Liver (tissue), 9 donors: ENCODE measurements around the gene PTPN18. TPM values are rescaled to one million over a fixed set of nuclear protein-coding genes. Genes with fewer than 3 reads are reported as not detected.

ENCODE experiments used
- DNase-seq: peaks from one replicate; pipeline ENCODE4 v3.0.0-alpha.2; 2017; ENCODE audit warnings: low spot score
- H3K27ac ChIP-seq, 2 donors: one replicate each; pipeline ENCODE4 v1.7.0; 2013; ENCODE audit warnings: inconsistent platforms in 2 of 2, low read length in 2 of 2, control low read depth in 1 of 2, low read depth in 1 of 2, mild to moderate bottlenecking in 1 of 2
- H3K27me3 ChIP-seq, 4 donors: one replicate each; pipeline versions ENCODE4 v1.6.1 to v1.7.0; 2013; ENCODE audit warnings: low read length in 3 of 4, inconsistent platforms in 1 of 4, mild to moderate bottlenecking in 1 of 4, moderate library complexity in 1 of 4; ENCODE audit not compliant: control insufficient read depth in 4 of 4, insufficient read depth in 4 of 4
- H3K36me3 ChIP-seq, 4 donors: one replicate each; pipeline versions ENCODE4 v1.6.1 to v1.7.0; 2013; ENCODE audit warnings: low read length in 3 of 4, mild to moderate bottlenecking in 3 of 4, low read depth in 1 of 4, moderate library complexity in 1 of 4; ENCODE audit not compliant: control insufficient read depth in 4 of 4, insufficient read depth in 3 of 4
- H3K4me1 ChIP-seq, 4 donors: one replicate each; pipeline versions ENCODE4 v1.6.1 to v1.7.0; 2013; ENCODE audit warnings: low read length in 3 of 4, mild to moderate bottlenecking in 3 of 4, moderate library complexity in 1 of 4; ENCODE audit not compliant: control insufficient read depth in 4 of 4, insufficient read depth in 4 of 4
- H3K4me3 ChIP-seq, 3 donors: one replicate each; pipeline versions ENCODE4 v1.6.1 to v1.7.0; 2013; ENCODE audit warnings: low read length in 3 of 3, control low read depth in 1 of 3, low read depth in 1 of 3, mild to moderate bottlenecking in 1 of 3
- H3K9ac ChIP-seq, 2 donors: one replicate each; pipeline ENCODE4 v1.7.0; 2013; ENCODE audit warnings: low read length in 2 of 2, mild to moderate bottlenecking in 2 of 2, moderate library complexity in 2 of 2, control low read depth in 1 of 2, low read depth in 1 of 2
- H3K9me3 ChIP-seq, 4 donors: one replicate each; pipeline versions ENCODE4 v1.6.1 to v1.7.0; 2013; ENCODE audit warnings: low read length in 3 of 4; ENCODE audit not compliant: control insufficient read depth in 4 of 4
- ATF3 ChIP-seq: IDR thresholded peaks from 2 replicates; pipeline ENCODE4 v1.6.1; 2016; ENCODE audit warnings: antibody characterized with exemption
- EGR1 ChIP-seq, 2 donors: IDR thresholded peaks; 2 replicates each; pipeline ENCODE4 v1.6.1; 2016 to 2018; ENCODE audit warnings: antibody characterized with exemption in 2 of 2, low read depth in 2 of 2
- FOXA1 ChIP-seq: IDR thresholded peaks from 2 replicates; pipeline ENCODE4 v1.6.1; 2016; ENCODE audit warnings: antibody characterized with exemption
- FOXA2 ChIP-seq: IDR thresholded peaks from 2 replicates; pipeline ENCODE4 v1.6.1; 2016; ENCODE audit warnings: antibody characterized with exemption
- GABPA ChIP-seq, 2 donors: IDR thresholded peaks in 1 of 2; conservative IDR thresholded peaks in 1 of 2; 2 replicates each; pipeline ENCODE4 v1.6.1; 2016; ENCODE audit warnings: antibody characterized with exemption in 2 of 2, mild to moderate bottlenecking in 1 of 2, moderate library complexity in 1 of 2
- HNF4A ChIP-seq, 2 donors: conservative IDR thresholded peaks; 2 replicates each; pipeline ENCODE4 v1.6.1; 2016; ENCODE audit warnings: antibody characterized with exemption in 2 of 2, mild to moderate bottlenecking in 2 of 2
- HNF4G ChIP-seq: IDR thresholded peaks from 2 replicates; pipeline ENCODE4 v1.6.1; 2016; ENCODE audit warnings: antibody characterized with exemption
- JUND ChIP-seq, 2 donors: IDR thresholded peaks; 2 replicates each; pipeline ENCODE4 v1.6.1; 2016; ENCODE audit warnings: antibody characterized with exemption in 2 of 2
- NR2F2 ChIP-seq: IDR thresholded peaks from 2 replicates; pipeline ENCODE4 v1.6.1; 2016; ENCODE audit warnings: antibody characterized with exemption
- RAD21 ChIP-seq, 2 donors: IDR thresholded peaks; 2 replicates each; pipeline ENCODE4 v1.6.1; 2016; ENCODE audit warnings: antibody characterized with exemption in 2 of 2, mild to moderate bottlenecking in 2 of 2
- RXRA ChIP-seq, 2 donors: IDR thresholded peaks; 2 replicates each; pipeline ENCODE4 v1.6.1; 2017 to 2018; ENCODE audit warnings: antibody characterized with exemption in 2 of 2, mild to moderate bottlenecking in 1 of 2
- SP1 ChIP-seq: IDR thresholded peaks from 2 replicates; pipeline ENCODE4 v1.6.1; 2018; ENCODE audit warnings: antibody characterized with exemption, mild to moderate bottlenecking
- TAF1 ChIP-seq: conservative IDR thresholded peaks from 2 replicates; pipeline ENCODE4 v1.6.1; 2016; ENCODE audit warnings: antibody characterized with exemption, mild to moderate bottlenecking
- YY1 ChIP-seq: IDR thresholded peaks from 2 replicates; pipeline ENCODE4 v1.6.1; 2016; ENCODE audit warnings: antibody characterized with exemption, mild to moderate bottlenecking
- WGBS: extraction: QIAGEN DNeasy Blood & Tissue Kit; methylation state at CpG from one replicate; pipeline ENCODE4 v1.1.7; 2013; 5-methylcytosine and 5-hydroxymethylcytosine counted together
- polyA plus RNA-seq, 2 donors: library from polyadenylated mRNA; stranded (reverse) in 1 of 2; unstranded in 1 of 2; fragments of 200-250 nt in 1 of 2; fragments of >200 nt in 1 of 2; fragmentation: Nextera tagmentation in 1 of 2; extraction: Ambion mirVana in 1 of 2; gene quantifications; one replicate each; pipeline versions ENCODE4 v1.2.1 to v1.2.3, GENCODE V29; 2013 to 2015
- total RNA-seq, 2 donors: library from RNA; depleted of rRNA; stranded (reverse); fragments of >200 nt; gene quantifications; one replicate each; pipeline ENCODE4 v1.2.3, GENCODE V29; 2014
- TF ChIP-seq, protein P1 (sequence below): IDR thresholded peaks from 2 replicates; pipeline ENCODE4 v1.6.1; 2016; ENCODE audit warnings: antibody characterized with exemption
- TF ChIP-seq, protein P2 (sequence below): IDR thresholded peaks from 2 replicates; pipeline ENCODE4 v1.6.1; 2016; ENCODE audit warnings: antibody characterized with exemption, mild to moderate bottlenecking
- TF ChIP-seq, protein P3 (sequence below): IDR thresholded peaks from 2 replicates; pipeline ENCODE4 v1.6.1; 2016; ENCODE audit warnings: antibody characterized with exemption
- TF ChIP-seq, protein P4 (sequence below): fragments of 150-350 bp; IDR thresholded peaks from 2 replicates; pipeline ENCODE4 v1.5.1; 2017; ENCODE audit warnings: improper control_type of control experiment, low read depth, low read length; ENCODE audit not compliant: missing input control
- donor health status: healthy.
- donor health status: healthy.
- donor health status: healthy.
- donor health status: healthy.
- donor health status: healthy.

PTPN18 gene
- total and polyA plus RNA-seq, 4 donors, result 14.0 to 28.6 (median 16.7) TPM

GRCh38 chr2:130355172-130355577 lies 681 bp upstream of the PTPN18 start:
- DNase-seq, result no peak
- TF ChIP-seq RAD21 (IDR thresholded peaks at IDR 0.05), result no peak
- TF ChIP-seq FOXA2, result no peak
- TF ChIP-seq, protein P1, sequence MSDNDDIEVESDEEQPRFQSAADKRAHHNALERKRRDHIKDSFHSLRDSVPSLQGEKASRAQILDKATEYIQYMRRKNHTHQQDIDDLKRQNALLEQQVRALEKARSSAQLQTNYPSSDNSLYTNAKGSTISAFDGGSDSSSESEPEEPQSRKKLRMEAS, result no peak
- no peak for TF ChIP-seq HNF4G
- TF ChIP-seq ATF3, result no peak
- no peak for TF ChIP-seq JUND (IDR thresholded peaks at IDR 0.05)
- no peak for TF ChIP-seq EGR1 (IDR thresholded peaks at IDR 0.05; ENCODE audit: low read depth in 2 of 2)
- TF ChIP-seq, protein P2, sequence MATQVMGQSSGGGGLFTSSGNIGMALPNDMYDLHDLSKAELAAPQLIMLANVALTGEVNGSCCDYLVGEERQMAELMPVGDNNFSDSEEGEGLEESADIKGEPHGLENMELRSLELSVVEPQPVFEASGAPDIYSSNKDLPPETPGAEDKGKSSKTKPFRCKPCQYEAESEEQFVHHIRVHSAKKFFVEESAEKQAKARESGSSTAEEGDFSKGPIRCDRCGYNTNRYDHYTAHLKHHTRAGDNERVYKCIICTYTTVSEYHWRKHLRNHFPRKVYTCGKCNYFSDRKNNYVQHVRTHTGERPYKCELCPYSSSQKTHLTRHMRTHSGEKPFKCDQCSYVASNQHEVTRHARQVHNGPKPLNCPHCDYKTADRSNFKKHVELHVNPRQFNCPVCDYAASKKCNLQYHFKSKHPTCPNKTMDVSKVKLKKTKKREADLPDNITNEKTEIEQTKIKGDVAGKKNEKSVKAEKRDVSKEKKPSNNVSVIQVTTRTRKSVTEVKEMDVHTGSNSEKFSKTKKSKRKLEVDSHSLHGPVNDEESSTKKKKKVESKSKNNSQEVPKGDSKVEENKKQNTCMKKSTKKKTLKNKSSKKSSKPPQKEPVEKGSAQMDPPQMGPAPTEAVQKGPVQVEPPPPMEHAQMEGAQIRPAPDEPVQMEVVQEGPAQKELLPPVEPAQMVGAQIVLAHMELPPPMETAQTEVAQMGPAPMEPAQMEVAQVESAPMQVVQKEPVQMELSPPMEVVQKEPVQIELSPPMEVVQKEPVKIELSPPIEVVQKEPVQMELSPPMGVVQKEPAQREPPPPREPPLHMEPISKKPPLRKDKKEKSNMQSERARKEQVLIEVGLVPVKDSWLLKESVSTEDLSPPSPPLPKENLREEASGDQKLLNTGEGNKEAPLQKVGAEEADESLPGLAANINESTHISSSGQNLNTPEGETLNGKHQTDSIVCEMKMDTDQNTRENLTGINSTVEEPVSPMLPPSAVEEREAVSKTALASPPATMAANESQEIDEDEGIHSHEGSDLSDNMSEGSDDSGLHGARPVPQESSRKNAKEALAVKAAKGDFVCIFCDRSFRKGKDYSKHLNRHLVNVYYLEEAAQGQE, result no peak
- no peak for TF ChIP-seq TAF1
- TF ChIP-seq HNF4A (conservative IDR thresholded peaks at IDR 0.05), result no peak
- TF ChIP-seq, protein P3, sequence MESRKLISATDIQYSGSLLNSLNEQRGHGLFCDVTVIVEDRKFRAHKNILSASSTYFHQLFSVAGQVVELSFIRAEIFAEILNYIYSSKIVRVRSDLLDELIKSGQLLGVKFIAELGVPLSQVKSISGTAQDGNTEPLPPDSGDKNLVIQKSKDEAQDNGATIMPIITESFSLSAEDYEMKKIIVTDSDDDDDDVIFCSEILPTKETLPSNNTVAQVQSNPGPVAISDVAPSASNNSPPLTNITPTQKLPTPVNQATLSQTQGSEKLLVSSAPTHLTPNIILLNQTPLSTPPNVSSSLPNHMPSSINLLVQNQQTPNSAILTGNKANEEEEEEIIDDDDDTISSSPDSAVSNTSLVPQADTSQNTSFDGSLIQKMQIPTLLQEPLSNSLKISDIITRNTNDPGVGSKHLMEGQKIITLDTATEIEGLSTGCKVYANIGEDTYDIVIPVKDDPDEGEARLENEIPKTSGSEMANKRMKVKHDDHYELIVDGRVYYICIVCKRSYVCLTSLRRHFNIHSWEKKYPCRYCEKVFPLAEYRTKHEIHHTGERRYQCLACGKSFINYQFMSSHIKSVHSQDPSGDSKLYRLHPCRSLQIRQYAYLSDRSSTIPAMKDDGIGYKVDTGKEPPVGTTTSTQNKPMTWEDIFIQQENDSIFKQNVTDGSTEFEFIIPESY, result no peak
- no peak for TF ChIP-seq GABPA (IDR thresholded peaks at IDR 0.05 in 1 of 2, conservative IDR thresholded peaks at IDR 0.05 in 1 of 2)
- TF ChIP-seq SP1, result no peak
- no peak for TF ChIP-seq RXRA (IDR thresholded peaks at IDR 0.05)
- no peak for TF ChIP-seq YY1
- no peak for TF ChIP-seq NR2F2
- no peak for TF ChIP-seq FOXA1
- TF ChIP-seq, protein P4, sequence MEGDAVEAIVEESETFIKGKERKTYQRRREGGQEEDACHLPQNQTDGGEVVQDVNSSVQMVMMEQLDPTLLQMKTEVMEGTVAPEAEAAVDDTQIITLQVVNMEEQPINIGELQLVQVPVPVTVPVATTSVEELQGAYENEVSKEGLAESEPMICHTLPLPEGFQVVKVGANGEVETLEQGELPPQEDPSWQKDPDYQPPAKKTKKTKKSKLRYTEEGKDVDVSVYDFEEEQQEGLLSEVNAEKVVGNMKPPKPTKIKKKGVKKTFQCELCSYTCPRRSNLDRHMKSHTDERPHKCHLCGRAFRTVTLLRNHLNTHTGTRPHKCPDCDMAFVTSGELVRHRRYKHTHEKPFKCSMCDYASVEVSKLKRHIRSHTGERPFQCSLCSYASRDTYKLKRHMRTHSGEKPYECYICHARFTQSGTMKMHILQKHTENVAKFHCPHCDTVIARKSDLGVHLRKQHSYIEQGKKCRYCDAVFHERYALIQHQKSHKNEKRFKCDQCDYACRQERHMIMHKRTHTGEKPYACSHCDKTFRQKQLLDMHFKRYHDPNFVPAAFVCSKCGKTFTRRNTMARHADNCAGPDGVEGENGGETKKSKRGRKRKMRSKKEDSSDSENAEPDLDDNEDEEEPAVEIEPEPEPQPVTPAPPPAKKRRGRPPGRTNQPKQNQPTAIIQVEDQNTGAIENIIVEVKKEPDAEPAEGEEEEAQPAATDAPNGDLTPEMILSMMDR, result no peak
- Histone ChIP-seq H3K9me3 (no peaks in the 10 kb centered on the region), H3K27me3 (no peaks in the 10 kb centered on the region), H3K4me3 (peak overlapping the region; percentile 51 to 81 (median 66)), H3K36me3 (no peaks in the 10 kb centered on the region), H3K9ac (peak overlapping the region in 1 of 2 donors; percentile 15), H3K27ac (peak overlapping the region; percentile 63 to 70), H3K4me1 (peaks cover 2 to 23% (median 10%) of the 10 kb centered on the region in 4 donors)
- WGBS, result 9% methylated on average over 21 of the region's 21 CpGs
